Mesenchymal stem cell (in vitro differentiated cells and primary cell): ENCODE data around the gene ATRAID.

Experiments
- DNase-seq: peaks from one replicate; pipeline ENCODE4 v3.0.0-alpha.2; 2013
- H2AFZ ChIP-seq: one replicate; pipeline ENCODE4 v1.6.1; 2013; ENCODE audit warnings: low read depth, mild to moderate bottlenecking, control low read depth, inconsistent platforms, low read length, moderate library complexity
- H2AK5ac ChIP-seq: 2 replicates; pipeline ENCODE4 v1.6.1; 2013; ENCODE audit warnings: low read length, moderate library complexity, mild to moderate bottlenecking, inconsistent platforms; ENCODE audit not compliant: severe bottlenecking
- H2BK120ac ChIP-seq: one replicate; pipeline ENCODE4 v1.6.1; 2013; ENCODE audit warnings: low read depth, mild to moderate bottlenecking, inconsistent platforms, low read length, moderate library complexity
- H2BK12ac ChIP-seq, 2 experiments: one replicate each; pipeline ENCODE4 v1.6.1; 2013; ENCODE audit warnings: inconsistent platforms in 2 of 2, low read length in 2 of 2, mild to moderate bottlenecking in 2 of 2, moderate library complexity in 2 of 2, control low read depth in 1 of 2
- H2BK15ac ChIP-seq: one replicate; pipeline ENCODE4 v1.6.1; 2013; ENCODE audit warnings: mild to moderate bottlenecking, low read depth, inconsistent platforms; ENCODE audit not compliant: poor library complexity, severe bottlenecking
- H2BK5ac ChIP-seq: 2 replicates; pipeline ENCODE4 v1.6.1; 2013; ENCODE audit warnings: low read depth, mild to moderate bottlenecking, low read length, control low read depth, inconsistent platforms; ENCODE audit not compliant: poor library complexity, severe bottlenecking
- H3K14ac ChIP-seq, 2 experiments: one replicate each; pipeline ENCODE4 v1.6.1; 2013; ENCODE audit warnings: inconsistent platforms in 2 of 2, low read length in 2 of 2, control low read depth in 1 of 2, mild to moderate bottlenecking in 1 of 2, moderate library complexity in 1 of 2
- H3K18ac ChIP-seq, 2 experiments: one replicate each; pipeline ENCODE4 v1.6.1; 2013; ENCODE audit warnings: inconsistent platforms in 2 of 2, low read length in 2 of 2, control low read depth in 1 of 2, low read depth in 1 of 2, mild to moderate bottlenecking in 1 of 2
- H3K23ac ChIP-seq, 2 experiments: one replicate each; pipeline ENCODE4 v1.6.1; 2013; ENCODE audit warnings: inconsistent platforms in 2 of 2, low read length in 2 of 2, mild to moderate bottlenecking in 2 of 2, moderate library complexity in 2 of 2, control low read depth in 1 of 2
- H3K27ac ChIP-seq: 2 replicates; pipeline ENCODE4 v1.5.1; 2013; ENCODE audit warnings: mild to moderate bottlenecking, moderate library complexity, low read length, control low read depth, inconsistent platforms; ENCODE audit not compliant: poor library complexity, severe bottlenecking
- H3K27me3 ChIP-seq, 2 experiments: 2 replicates each; pipeline versions ENCODE4 v1.6.1 to v1.7.0; 2013; ENCODE audit warnings: low read length in 2 of 2, mild to moderate bottlenecking in 2 of 2, moderate library complexity in 2 of 2, control low read depth in 1 of 2, inconsistent platforms in 1 of 2; ENCODE audit not compliant: control insufficient read depth in 1 of 2, insufficient read depth in 1 of 2
- H3K36me3 ChIP-seq, 2 experiments: 2 replicates each; pipeline versions ENCODE4 v1.6.1 to v1.7.0; 2013; ENCODE audit warnings: low read length in 2 of 2, control low read depth in 1 of 2, inconsistent platforms in 1 of 2, low read depth in 1 of 2, mild to moderate bottlenecking in 1 of 2; ENCODE audit not compliant: insufficient read depth in 2 of 2, control insufficient read depth in 1 of 2
- H3K4ac ChIP-seq, 2 experiments: one replicate each; pipeline ENCODE4 v1.6.1; 2013; ENCODE audit warnings: inconsistent platforms in 2 of 2, low read length in 2 of 2, mild to moderate bottlenecking in 2 of 2, moderate library complexity in 2 of 2, control low read depth in 1 of 2, low read depth in 1 of 2
- H3K4me1 ChIP-seq: 2 replicates; pipeline ENCODE4 v1.6.1; 2013; ENCODE audit warnings: low read depth, low read length, control low read depth; ENCODE audit not compliant: control insufficient read depth, insufficient read depth
- H3K4me2 ChIP-seq: 2 replicates; pipeline ENCODE4 v1.6.1; 2013; ENCODE audit warnings: low read length, mild to moderate bottlenecking, inconsistent platforms; ENCODE audit not compliant: poor library complexity, severe bottlenecking
- H3K4me3 ChIP-seq, 2 experiments: 2 replicates each; pipeline versions ENCODE4 v1.5.1 to v1.7.0; 2013; ENCODE audit warnings: low read length in 2 of 2, mild to moderate bottlenecking in 2 of 2, control low read depth in 1 of 2, low read depth in 1 of 2; ENCODE audit not compliant: insufficient read depth in 1 of 2
- H3K79me1 ChIP-seq: replicated peaks from 2 replicates; pipeline ENCODE4 v1.6.1; 2013; ENCODE audit warnings: mild to moderate bottlenecking, control low read depth, low read length, inconsistent platforms; ENCODE audit not compliant: poor library complexity, severe bottlenecking
- H3K9ac ChIP-seq: 2 replicates; pipeline ENCODE4 v1.7.0; 2013; ENCODE audit warnings: mild to moderate bottlenecking, low read length, moderate library complexity
- H3K9me3 ChIP-seq: 2 replicates; pipeline ENCODE4 v1.7.0; 2013; ENCODE audit warnings: mild to moderate bottlenecking, low read length; ENCODE audit not compliant: control insufficient read depth
- H4K8ac ChIP-seq: one replicate; pipeline ENCODE4 v1.6.1; 2013; ENCODE audit warnings: inconsistent platforms, mild to moderate bottlenecking, low read length, moderate library complexity
- H4K91ac ChIP-seq: one replicate; pipeline ENCODE4 v1.6.1; 2013; ENCODE audit warnings: mild to moderate bottlenecking, low read length, inconsistent platforms
- WGBS: methylation state at CpG from one replicate; pipeline ENCODE4 v1.1.7; 2013; ENCODE audit warnings: mixed read lengths; 5-methylcytosine and 5-hydroxymethylcytosine counted together

Gene ATRAID

DNA sequence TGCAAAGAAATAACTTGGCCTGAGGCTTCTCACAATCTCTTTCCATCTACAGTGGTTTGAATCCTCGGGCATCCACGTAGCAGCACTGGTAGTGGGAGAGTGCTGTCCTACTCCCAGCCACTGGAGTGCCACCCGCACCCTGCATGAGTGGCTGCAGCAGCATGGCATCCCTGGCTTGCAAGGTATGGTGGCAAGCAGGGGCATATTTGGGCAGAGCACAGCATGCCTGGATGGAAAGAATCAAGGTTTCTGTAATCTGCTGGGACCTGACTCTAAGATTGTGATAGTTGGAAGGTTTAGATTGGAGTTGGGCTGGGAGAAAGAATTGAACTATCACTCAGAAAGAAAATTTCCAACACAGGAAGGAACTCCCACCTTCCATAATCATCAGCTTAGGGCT, 9.3 kb downstream of the ATRAID start:
- Histone ChIP-seq H2AK5ac (no peak overlapping the region), H3K27ac (no peak overlapping the region), H4K8ac (no peak overlapping the region), H3K36me3 (peaks cover 49 to 77% of the 10 kb centered on the region in 2 experiments), H2BK5ac (no peak overlapping the region), H3K79me1 (peaks cover 40% of the 10 kb centered on the region), H2BK120ac (no peak overlapping the region), H3K23ac (no peak overlapping the region), H3K9ac (no peak overlapping the region), H3K14ac (no peak overlapping the region), H3K4me3 (no peak overlapping the region), H3K4me1 (peaks cover 6% of the 10 kb centered on the region), H4K91ac (no peak overlapping the region), H2BK15ac (no peak overlapping the region), H3K4ac (no peak overlapping the region), H3K9me3 (no peaks in the 10 kb centered on the region), H3K4me2 (no peak overlapping the region), H2BK12ac (no peak overlapping the region), H3K27me3 (no peaks in the 10 kb centered on the region), H3K18ac (no peak overlapping the region), H2AFZ (no peak overlapping the region)
- 97% methylated on average over 3 of the region's 3 CpGs for WGBS
- DNase-seq, result no peak

DNA sequence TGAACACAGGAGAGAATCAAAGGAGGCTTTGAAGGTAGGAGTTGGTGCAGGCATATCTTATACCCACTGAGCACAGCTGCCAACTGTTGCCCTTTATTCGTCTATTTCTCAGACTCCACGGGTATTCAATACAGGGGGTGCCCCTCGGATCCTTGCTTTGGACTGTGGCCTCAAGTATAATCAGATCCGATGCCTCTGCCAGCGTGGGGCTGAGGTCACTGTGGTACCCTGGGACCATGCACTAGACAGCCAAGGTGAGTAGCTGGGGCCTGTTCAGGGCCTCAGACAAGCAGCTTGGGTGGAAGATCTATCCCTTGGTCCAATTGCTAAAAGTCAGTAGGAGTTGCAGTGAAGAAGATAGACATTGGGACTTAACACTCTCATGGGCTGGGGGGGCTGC, 10.6 kb downstream of the ATRAID start:
- 96% methylated on average over 5 of the region's 5 CpGs for WGBS
- no peak for DNase-seq
- Histone ChIP-seq H3K23ac (no peak overlapping the region), H2AK5ac (no peak overlapping the region), H4K8ac (no peak overlapping the region), H3K14ac (no peak overlapping the region), H3K18ac (no peak overlapping the region), H3K4me3 (no peak overlapping the region), H2BK120ac (no peak overlapping the region), H3K79me1 (peaks cover 43% of the 10 kb centered on the region), H3K36me3 (peaks cover 57 to 82% of the 10 kb centered on the region in 2 experiments), H3K9me3 (no peaks in the 10 kb centered on the region), H3K9ac (no peak overlapping the region), H2AFZ (no peak overlapping the region), H3K27me3 (no peaks in the 10 kb centered on the region), H3K4me2 (no peak overlapping the region), H2BK5ac (no peak overlapping the region), H3K27ac (no peak overlapping the region), H4K91ac (no peak overlapping the region), H2BK15ac (no peak overlapping the region), H2BK12ac (no peak overlapping the region), H3K4ac (no peak overlapping the region), H3K4me1 (peaks cover 4% of the 10 kb centered on the region)

DNA sequence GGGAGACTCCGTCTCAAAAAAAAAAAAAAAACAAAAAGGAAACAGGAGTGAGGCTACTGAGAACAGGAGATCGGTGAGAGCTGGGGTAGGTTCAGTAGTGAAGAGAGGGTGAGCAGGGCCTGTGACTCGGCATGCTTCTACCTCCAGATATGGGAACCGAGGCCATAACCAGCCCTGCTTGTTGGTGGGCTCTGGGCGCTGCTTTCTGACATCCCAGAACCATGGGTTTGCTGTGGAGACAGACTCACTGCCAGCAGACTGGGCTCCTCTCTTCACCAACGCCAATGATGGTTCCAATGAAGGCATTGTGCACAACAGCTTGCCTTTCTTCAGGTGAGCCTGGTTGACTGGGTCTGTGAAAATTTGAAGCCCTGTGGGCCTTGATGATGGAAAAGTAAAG, 11.6 kb downstream of the ATRAID start:
- no peak overlapping the region for H3K27ac ChIP-seq
- H3K4me2 ChIP-seq, result no peak overlapping the region
- no peak overlapping the region for H3K23ac ChIP-seq
- no peak for DNase-seq
- no peak overlapping the region for H2AFZ ChIP-seq
- H3K9ac ChIP-seq, result no peak overlapping the region
- no peak overlapping the region for H3K4me3 ChIP-seq
- H3K27me3 ChIP-seq, result no peaks in the 10 kb centered on the region
- no peak overlapping the region for H2BK15ac ChIP-seq
- no peak overlapping the region for H3K14ac ChIP-seq
- no peak overlapping the region for H3K18ac ChIP-seq
- WGBS, result 95% methylated on average over 6 of the region's 6 CpGs
- H4K8ac ChIP-seq, result no peak overlapping the region
- H2BK5ac ChIP-seq, result no peak overlapping the region
- no peak overlapping the region for H4K91ac ChIP-seq
- H3K4ac ChIP-seq, result no peak overlapping the region
- H2BK120ac ChIP-seq, result no peak overlapping the region
- peaks cover 59 to 91% of the 10 kb centered on the region in 2 experiments for H3K36me3 ChIP-seq
- no peak overlapping the region for H2AK5ac ChIP-seq
- no peak overlapping the region for H2BK12ac ChIP-seq
- peaks cover 4% of the 10 kb centered on the region for H3K4me1 ChIP-seq
- H3K9me3 ChIP-seq, result no peaks in the 10 kb centered on the region
- peaks cover 45% of the 10 kb centered on the region for H3K79me1 ChIP-seq

DNA sequence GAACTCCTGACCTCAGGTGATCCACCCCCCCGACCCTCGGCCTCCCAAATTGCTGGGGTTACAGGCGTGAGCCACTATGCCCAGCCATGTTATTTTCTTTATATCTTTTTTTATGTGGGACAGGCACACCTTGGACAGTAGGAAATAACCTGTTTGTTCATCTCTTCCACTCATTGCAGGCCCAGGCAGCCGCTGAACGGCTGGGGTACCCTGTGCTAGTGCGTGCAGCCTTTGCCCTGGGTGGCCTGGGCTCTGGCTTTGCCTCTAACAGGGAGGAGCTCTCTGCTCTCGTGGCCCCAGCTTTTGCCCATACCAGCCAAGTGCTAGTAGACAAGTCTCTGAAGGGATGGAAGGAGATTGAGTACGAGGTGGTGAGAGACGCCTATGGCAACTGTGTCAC, 13.7 kb downstream of the ATRAID start:
- Histone ChIP-seq H3K4me1 (peaks cover 4% of the 10 kb centered on the region), H3K4ac (no peak overlapping the region), H3K9me3 (no peaks in the 10 kb centered on the region), H2BK120ac (no peak overlapping the region), H3K18ac (no peak overlapping the region), H3K9ac (no peak overlapping the region), H4K8ac (no peak overlapping the region), H2AFZ (no peak overlapping the region), H2BK12ac (no peak overlapping the region), H3K27ac (no peak overlapping the region), H2BK5ac (no peak overlapping the region), H3K27me3 (no peaks in the 10 kb centered on the region), H3K36me3 (peaks cover 68 to 93% of the 10 kb centered on the region in 2 experiments), H3K4me2 (no peak overlapping the region), H3K23ac (no peak overlapping the region), H4K91ac (peak overlapping the region; percentile 53), H2BK15ac (no peak overlapping the region), H3K79me1 (peaks cover 48% of the 10 kb centered on the region), H3K14ac (no peak overlapping the region), H2AK5ac (no peak overlapping the region), H3K4me3 (no peak overlapping the region)
- 97% methylated on average over 9 of the region's 9 CpGs for WGBS
- no peak for DNase-seq
